GM18520 (cell line): ENCODE data around the gene NDUFAF5.

Source experiments
- ATAC-seq: cut with Tn5 transposase; IDR thresholded peaks from one replicate; pipeline ENCODE4 v1.9.1; 2021; ENCODE audit not compliant: unreplicated experiment

Gene NDUFAF5

GRCh38 chr20:13865791-13866351, 81.0 kb downstream of the NDUFAF5 start:
- ATAC-seq, result no peak

- no peak for ATAC-seq
These were observed 83.5 kb downstream of the NDUFAF5 start for GRCh38 chr20:13868331-13868730.

GRCh38 chr20:13870170-13870748, 85.4 kb downstream of the NDUFAF5 start:
- no peak for ATAC-seq
